GM21381 (cell line): ENCODE measurements around the gene CC2D1A.

Experiments used
- ATAC-seq: cut with Tn5 transposase; IDR thresholded peaks from one replicate; pipeline ENCODE4 v1.9.1; 2021; ENCODE audit warnings: mild to moderate bottlenecking, moderate library complexity; ENCODE audit not compliant: unreplicated experiment

The CC2D1A gene

GRCh38 chr19:13935765-13936510 lies 29.9 kb downstream of the CC2D1A start:
- ATAC-seq, result no peak

GRCh38 chr19:13937479-13938300 lies 31.7 kb downstream of the CC2D1A start:
- ATAC-seq, result no peak

- ATAC-seq, result no peak
These were observed 32.5 kb downstream of the CC2D1A start, which contains the start of gene PODNL1 for GRCh38 chr19:13938301-13939064. Gene PODNL1 (minus strand): TSS chr19:13938417. CDS start chr19:13938181, 236 bp downstream.

GRCh38 chr19:13942023-13942684 lies 36.2 kb downstream of the CC2D1A start:
- no peak for ATAC-seq

GRCh38 chr19:13946414-13946813 lies 40.4 kb downstream of the CC2D1A start:
- ATAC-seq, result no peak

- ATAC-seq, result no peak
These were observed 45.0 kb downstream of the CC2D1A start for GRCh38 chr19:13951043-13951442.

- peak; percentile 6 for ATAC-seq
These were observed 45.8 kb downstream of the CC2D1A start for GRCh38 chr19:13951799-13952153.

- ATAC-seq, result peak; percentile 89
These were observed 46.3 kb downstream of the CC2D1A start, which contains the start of gene DCAF15 for GRCh38 chr19:13952154-13952930. Gene DCAF15 (plus strand): TSS chr19:13952509. CDS start chr19:13952513, 4 bp downstream.

- ATAC-seq, result no peak
These were observed 47.0 kb downstream of the CC2D1A start for GRCh38 chr19:13952931-13953531.

- no peak for ATAC-seq
These were observed 48.2 kb downstream of the CC2D1A start for GRCh38 chr19:13954185-13954584.

- ATAC-seq, result no peak
These were observed 49.8 kb downstream of the CC2D1A start for GRCh38 chr19:13955662-13956364.

- ATAC-seq, result no peak
These were observed 50.4 kb downstream of the CC2D1A start for GRCh38 chr19:13956365-13956744.

- ATAC-seq, result no peak
These were observed 51.0 kb downstream of the CC2D1A start for GRCh38 chr19:13957051-13957450.

- ATAC-seq, result no peak
These were observed 52.0 kb downstream of the CC2D1A start for GRCh38 chr19:13958043-13958442.

GRCh38 chr19:13959141-13959961 lies 53.4 kb downstream of the CC2D1A start:
- ATAC-seq, result no peak

GRCh38 chr19:13959962-13960862 lies 54.2 kb downstream of the CC2D1A start:
- ATAC-seq, result no peak
